Measurements from ENCODE around the gene TRIM32. TPM values are rescaled to one million over a fixed set of nuclear protein-coding genes. Genes with fewer than 3 reads are reported as not detected.

The TRIM32 gene
- total RNA-seq, 4 donors from 2014 or later = 12.6 to 25.8 (median 24.3) TPM

DNA sequence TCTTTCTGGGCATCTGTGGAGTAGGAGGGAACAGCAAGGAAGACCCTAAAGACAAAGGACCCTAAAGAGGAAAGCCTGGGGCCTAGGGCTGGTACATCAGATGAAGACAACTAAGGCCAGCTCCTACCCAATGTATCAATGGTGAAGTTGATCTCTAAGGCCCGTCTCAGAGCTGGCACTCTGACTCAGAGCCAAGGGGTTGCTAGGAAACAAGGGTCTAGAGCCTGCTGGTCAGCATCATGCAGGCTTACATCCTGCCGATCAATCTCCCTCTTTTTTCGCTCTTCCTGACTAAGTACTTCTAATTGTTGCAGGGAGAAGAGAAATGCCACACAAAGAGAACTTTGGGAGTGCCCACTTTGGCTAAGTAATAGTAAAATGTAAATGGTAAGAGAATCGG lies 26.2 kb downstream of the TRIM32 start:
- peaks cover 0 to 8% of the 10 kb centered on the region in 2 donors for H3K4me1 ChIP-seq
- in situ Hi-C loops (cut with MboI; ENCODE audit: low sequenced_read_pairs in 4 of 4) = no loop called here
- no peak overlapping the region for H3K27ac ChIP-seq
- no peak for ATAC-seq
- no peak for DNase-seq
- H3K9me3 ChIP-seq = no peaks in the 10 kb centered on the region
- TF ChIP-seq, protein P1, sequence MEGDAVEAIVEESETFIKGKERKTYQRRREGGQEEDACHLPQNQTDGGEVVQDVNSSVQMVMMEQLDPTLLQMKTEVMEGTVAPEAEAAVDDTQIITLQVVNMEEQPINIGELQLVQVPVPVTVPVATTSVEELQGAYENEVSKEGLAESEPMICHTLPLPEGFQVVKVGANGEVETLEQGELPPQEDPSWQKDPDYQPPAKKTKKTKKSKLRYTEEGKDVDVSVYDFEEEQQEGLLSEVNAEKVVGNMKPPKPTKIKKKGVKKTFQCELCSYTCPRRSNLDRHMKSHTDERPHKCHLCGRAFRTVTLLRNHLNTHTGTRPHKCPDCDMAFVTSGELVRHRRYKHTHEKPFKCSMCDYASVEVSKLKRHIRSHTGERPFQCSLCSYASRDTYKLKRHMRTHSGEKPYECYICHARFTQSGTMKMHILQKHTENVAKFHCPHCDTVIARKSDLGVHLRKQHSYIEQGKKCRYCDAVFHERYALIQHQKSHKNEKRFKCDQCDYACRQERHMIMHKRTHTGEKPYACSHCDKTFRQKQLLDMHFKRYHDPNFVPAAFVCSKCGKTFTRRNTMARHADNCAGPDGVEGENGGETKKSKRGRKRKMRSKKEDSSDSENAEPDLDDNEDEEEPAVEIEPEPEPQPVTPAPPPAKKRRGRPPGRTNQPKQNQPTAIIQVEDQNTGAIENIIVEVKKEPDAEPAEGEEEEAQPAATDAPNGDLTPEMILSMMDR (IDR thresholded peaks at IDR 0.05 in 4 of 5, conservative IDR thresholded peaks at IDR 0.05 in 1 of 5) = no peak
- no peak for TF ChIP-seq POLR2A (IDR thresholded peaks at IDR 0.05)
- no peaks in the 10 kb centered on the region for H3K36me3 ChIP-seq
- no peak overlapping the region for H3K4me3 ChIP-seq
- H3K27me3 ChIP-seq = no peaks in the 10 kb centered on the region
- intact Hi-C loops (cut with DNase I; ENCODE audit: low total_unique reads) = no loop called here

DNA sequence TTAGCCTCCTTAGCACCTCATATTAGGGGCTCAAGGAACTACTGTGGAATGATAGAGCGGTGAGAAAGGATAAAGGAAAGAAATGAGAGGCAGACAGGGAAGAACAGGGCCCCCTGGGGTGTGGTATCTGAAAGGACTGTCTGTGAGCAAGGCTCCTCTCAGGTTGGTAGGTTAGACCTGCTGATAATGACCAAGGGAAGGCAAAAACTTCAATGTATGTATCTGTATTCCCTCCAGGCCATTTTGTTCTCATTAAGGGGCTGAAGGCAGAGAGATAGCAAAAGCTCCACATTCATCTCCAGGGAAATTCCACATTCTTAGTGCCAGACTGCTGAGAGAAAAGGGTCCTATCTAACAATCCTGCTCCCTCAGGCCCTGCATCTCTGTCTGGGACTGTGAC lies 28.6 kb downstream of the TRIM32 start:
- ATAC-seq (no peak), DNase-seq (no peak)
- no peaks in the 10 kb centered on the region for H3K36me3 ChIP-seq
- H3K4me3 ChIP-seq = no peak overlapping the region
- in situ Hi-C loops (cut with MboI; ENCODE audit: low sequenced_read_pairs in 4 of 4) = no loop called here
- H3K4me1 ChIP-seq = peaks cover 0 to 8% of the 10 kb centered on the region in 2 donors
- H3K27me3 ChIP-seq = no peaks in the 10 kb centered on the region
- H3K9me3 ChIP-seq = no peaks in the 10 kb centered on the region
- TF ChIP-seq, protein P1 (IDR thresholded peaks at IDR 0.05 in 4 of 5, conservative IDR thresholded peaks at IDR 0.05 in 1 of 5) = no peak
- TF ChIP-seq POLR2A (IDR thresholded peaks at IDR 0.05) = no peak
- intact Hi-C loops (cut with DNase I; ENCODE audit: low total_unique reads) = no loop called here
- H3K27ac ChIP-seq = no peak overlapping the region

DNA sequence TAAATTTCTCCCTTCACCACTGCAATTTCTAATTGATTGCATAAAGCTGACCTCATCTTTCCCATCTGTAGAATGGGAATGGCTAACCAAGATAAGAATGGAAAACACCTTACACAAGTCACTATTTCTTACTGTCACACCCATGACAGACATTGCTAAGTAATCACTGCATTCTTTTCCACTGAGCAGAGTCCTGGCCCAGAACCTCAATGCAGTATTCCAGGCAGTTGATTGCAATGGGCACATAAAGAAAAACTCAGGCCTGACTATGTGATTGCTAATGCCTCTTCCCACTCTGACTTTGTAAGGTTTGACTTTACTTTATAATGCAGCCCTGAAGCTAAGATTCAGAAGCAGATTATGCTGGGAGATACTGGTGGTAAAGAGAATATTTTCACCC lies 29.3 kb downstream of the TRIM32 start:
- Histone ChIP-seq H3K9me3 (no peaks in the 10 kb centered on the region), H3K36me3 (no peaks in the 10 kb centered on the region), H3K4me3 (no peak overlapping the region), H3K27me3 (no peaks in the 10 kb centered on the region), H3K4me1 (peaks cover 0 to 8% of the 10 kb centered on the region in 2 donors), H3K27ac (no peak overlapping the region)
- in situ Hi-C loops (cut with MboI; ENCODE audit: low sequenced_read_pairs in 4 of 4) = no loop called here
- intact Hi-C loops (cut with DNase I; ENCODE audit: low total_unique reads) = no loop called here
- no peak for TF ChIP-seq POLR2A (IDR thresholded peaks at IDR 0.05)
- TF ChIP-seq, protein P1 (IDR thresholded peaks at IDR 0.05 in 4 of 5, conservative IDR thresholded peaks at IDR 0.05 in 1 of 5) = no peak
- ATAC-seq = no peak
- DNase-seq = no peak

DNA sequence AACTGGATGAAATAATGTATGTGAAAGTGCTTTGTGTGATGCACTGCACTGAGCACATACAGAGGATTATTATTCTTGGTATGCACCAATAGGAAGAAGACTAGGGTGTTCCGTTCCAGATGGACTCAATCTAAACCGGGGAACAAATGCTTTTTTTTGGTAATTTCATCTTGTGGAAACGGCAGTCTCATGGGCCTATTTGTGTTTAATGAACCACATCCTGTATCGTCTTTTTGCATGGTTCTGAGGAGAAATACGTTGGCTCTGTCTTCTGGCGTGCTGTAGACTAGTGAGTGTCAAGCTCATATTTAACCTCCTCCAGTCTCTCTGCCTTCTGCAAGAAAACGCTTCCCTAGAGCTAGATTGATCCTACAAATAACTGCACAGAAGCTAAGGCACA lies 30.0 kb downstream of the TRIM32 start:
- H3K9me3 ChIP-seq = no peaks in the 10 kb centered on the region
- ATAC-seq = peak; percentile 26 to 30
- in situ Hi-C loops (cut with MboI; ENCODE audit: low sequenced_read_pairs in 4 of 4) (no loop called here), intact Hi-C loops (cut with DNase I; ENCODE audit: low total_unique reads) (no loop called here)
- no peak overlapping the region for H3K4me3 ChIP-seq
- H3K27ac ChIP-seq = no peak overlapping the region
- no peaks in the 10 kb centered on the region for H3K36me3 ChIP-seq
- peaks cover 0 to 8% of the 10 kb centered on the region in 2 donors for H3K4me1 ChIP-seq
- H3K27me3 ChIP-seq = no peaks in the 10 kb centered on the region
- DNase-seq = no peak
- TF ChIP-seq POLR2A (IDR thresholded peaks at IDR 0.05) = no peak

DNA sequence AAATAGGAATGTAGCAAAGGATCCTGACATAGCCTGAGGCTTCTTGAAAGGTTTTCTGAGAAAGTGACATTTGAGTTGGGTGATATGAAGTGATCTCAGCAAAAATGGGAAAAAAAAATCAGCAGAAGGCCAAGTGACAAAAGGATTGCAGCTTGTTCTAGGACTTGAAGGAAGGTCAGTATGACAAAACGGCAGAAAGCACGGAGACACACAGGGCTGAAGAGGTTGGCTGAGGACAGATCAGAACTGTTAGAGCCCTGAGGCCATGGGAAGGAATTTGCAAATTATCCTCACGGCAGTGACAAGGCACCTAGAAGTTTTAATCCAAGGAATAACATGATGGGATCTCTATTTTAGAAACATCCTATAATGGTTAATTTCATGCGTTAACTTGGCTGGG lies 31.0 kb downstream of the TRIM32 start:
- Histone ChIP-seq H3K36me3 (no peaks in the 10 kb centered on the region), H3K4me3 (no peak overlapping the region), H3K27me3 (no peaks in the 10 kb centered on the region), H3K9me3 (no peaks in the 10 kb centered on the region), H3K4me1 (peaks cover 0 to 8% of the 10 kb centered on the region in 2 donors), H3K27ac (no peak overlapping the region)
- DNase-seq = no peak
- in situ Hi-C loops (cut with MboI; ENCODE audit: low sequenced_read_pairs in 4 of 4) (no loop called here), intact Hi-C loops (cut with DNase I; ENCODE audit: low total_unique reads) (no loop called here)
- no peak for TF ChIP-seq POLR2A (IDR thresholded peaks at IDR 0.05)
- no peak for ATAC-seq

- H3K4me1 ChIP-seq = peaks cover 0 to 8% of the 10 kb centered on the region in 2 donors
- in situ Hi-C loops (cut with MboI; ENCODE audit: low sequenced_read_pairs in 4 of 4) (no loop called here), intact Hi-C loops (cut with DNase I; ENCODE audit: low total_unique reads) (no loop called here)
- H3K27me3 ChIP-seq = no peaks in the 10 kb centered on the region
- no peak overlapping the region for H3K27ac ChIP-seq
- DNase-seq = no peak
- no peaks in the 10 kb centered on the region for H3K36me3 ChIP-seq
- no peaks in the 10 kb centered on the region for H3K9me3 ChIP-seq
- no peak for ATAC-seq
- no peak for TF ChIP-seq POLR2A (IDR thresholded peaks at IDR 0.05)
- TF ChIP-seq, protein P1 (IDR thresholded peaks at IDR 0.05 in 4 of 5, conservative IDR thresholded peaks at IDR 0.05 in 1 of 5) = no peak
- H3K4me3 ChIP-seq = no peak overlapping the region
Measured at GRCh38 chr9:116720111-116720510, 33.0 kb downstream of the TRIM32 start.
